HepG2 (cell line): ENCODE measurements around the gene PCNP. TPM values are rescaled to one million over a fixed set of nuclear protein-coding genes. Genes with fewer than 3 reads are reported as not detected.

Source experiments
- ATAC-seq: fragments of 200-7000 bp; cut with Tn5 transposase; 3 replicates; pipeline ENCODE4 v1.9.1; 2020; ENCODE audit warnings: mild to moderate bottlenecking, moderate library complexity
- BruUV-seq: library from RNA; stranded (reverse); fragments of 400-500 nt; replicated peaks from 2 replicates; lab custom pipeline; 2021; lab: Mats Ljungman, UMichigan
- CTCF ChIA-PET: fragments of 300-600 bp; formaldehyde crosslinking; extraction: SDS; loops from one replicate; lab custom pipeline; 2021; ENCODE audit warnings: low total read pairs, inconsistent platforms, low intra/inter-chr PET ratio; lab: Yijun Ruan, JAX
- POLR2A ChIA-PET: fragments of 350-600 bp; sonication (Branson Sonifier 250); formaldehyde crosslinking; loops from one replicate; lab custom pipeline; 2020; ENCODE audit warnings: antibody characterized with exemption, inconsistent platforms; lab: Yijun Ruan, JAX
- DNase-seq: peaks from one replicate; pipeline ENCODE4 v3.0.0-alpha.2; 2015; ENCODE audit warnings: low spot score
- FAIRE-seq: peaks from 3 replicates; lab custom pipeline; 2011; peaks lifted over from hg19 to GRCh38; lab: Jason Lieb, UNC
- H2AFZ ChIP-seq: one replicate; pipeline ENCODE4 v1.6.1; 2011; ENCODE audit warnings: low read length, inconsistent platforms
- H3K27ac ChIP-seq: fragments of 300-600 bp; 3 replicates; pipeline ENCODE4 v1.8.0; 2011; ENCODE audit warnings: mixed run types, mild to moderate bottlenecking, mixed read lengths, low read length, inconsistent platforms; ENCODE audit not compliant: insufficient read depth; ENCODE audit errors: extremely low read length
- H3K27me3 ChIP-seq, 2 experiments: fragments of 200-600 bp in 1 of 2; 2 replicates in 1 of 2; 3 replicates in 1 of 2; pipeline versions ENCODE4 v1.6.0 to v1.8.0; 2011; ENCODE audit warnings: low read length in 2 of 2, mild to moderate bottlenecking in 2 of 2, moderate library complexity in 2 of 2, inconsistent platforms in 1 of 2; ENCODE audit not compliant: insufficient read depth in 2 of 2, control insufficient read depth in 1 of 2
- H3K36me3 ChIP-seq, 2 experiments: fragments of 200-600 bp in 1 of 2; replicated peaks in 1 of 2; 2 replicates in 1 of 2; 3 replicates in 1 of 2; pipeline versions ENCODE4 v1.5.1 to v1.8.0; 2011; ENCODE audit warnings: low read length in 2 of 2, inconsistent platforms in 1 of 2; ENCODE audit not compliant: insufficient read depth in 2 of 2, control insufficient read depth in 1 of 2
- H3K4me1 ChIP-seq: 2 replicates; pipeline ENCODE4 v1.5.1; 2012; ENCODE audit warnings: low read length, inconsistent platforms; ENCODE audit not compliant: insufficient read depth
- H3K4me2 ChIP-seq: 2 replicates; pipeline ENCODE4 v1.6.0; 2011; ENCODE audit warnings: low read depth, low read length, inconsistent platforms
- H3K4me3 ChIP-seq, 3 experiments: fragments of 200-600 bp in 1 of 3; sonication (generic), shearing (Covaris generic) in 1 of 3; replicated peaks in 1 of 3; 2 replicates each; pipeline ENCODE4 v1.5.1; 2011 to 2016; ENCODE audit warnings: low read length in 3 of 3, inconsistent platforms in 2 of 3, low read depth in 2 of 3, mild to moderate bottlenecking in 2 of 3, control low read depth in 1 of 3, mixed read lengths in 1 of 3; ENCODE audit not compliant: insufficient read depth in 1 of 3
- H3K79me2 ChIP-seq: one replicate; pipeline ENCODE4 v1.6.1; 2011; ENCODE audit warnings: low read length, inconsistent platforms; ENCODE audit not compliant: insufficient read depth
- H3K9ac ChIP-seq: 2 replicates; pipeline ENCODE4 v1.6.0; 2011; ENCODE audit warnings: mild to moderate bottlenecking, low read depth, low read length, inconsistent platforms; ENCODE audit not compliant: insufficient read depth
- H3K9me3 ChIP-seq: 2 replicates; pipeline ENCODE4 v1.5.1; 2012; ENCODE audit warnings: mild to moderate bottlenecking, low read length
- H4K20me1 ChIP-seq: 2 replicates; pipeline ENCODE4 v1.6.0; 2011; ENCODE audit warnings: inconsistent platforms, mild to moderate bottlenecking, low read length, moderate library complexity; ENCODE audit not compliant: insufficient read depth
- ARNT ChIP-seq: fragments of 450-650 bp; IDR thresholded peaks from 2 replicates; pipeline ENCODE4 v1.6.1; 2017
- CTCF ChIP-seq: sonication (generic); formaldehyde crosslinking; IDR thresholded peaks from 2 replicates; pipeline ENCODE4 v1.5.0; 2020; ENCODE audit warnings: mild to moderate bottlenecking, missing genetic modification reagents, moderate library complexity
- DR1 ChIP-seq: sonication (generic); formaldehyde crosslinking; IDR thresholded peaks from 2 replicates; pipeline ENCODE4 v1.8.0; 2021; ENCODE audit warnings: mild to moderate bottlenecking, missing genetic modification reagents, inconsistent platforms
- STAG1 ChIP-seq: sonication (generic); formaldehyde crosslinking; IDR thresholded peaks from 2 replicates; pipeline ENCODE4 v1.4.0; 2020; ENCODE audit warnings: missing genetic modification reagents
- ZIK1 ChIP-seq: sonication (generic); formaldehyde crosslinking; IDR thresholded peaks from 2 replicates; pipeline ENCODE4 v1.5.0; 2020; ENCODE audit warnings: mild to moderate bottlenecking, low read depth, missing genetic modification reagents, borderline replicate concordance
- ZNF468 ChIP-seq: sonication (generic); formaldehyde crosslinking; IDR thresholded peaks from 2 replicates; pipeline ENCODE4 v1.8.0; 2022; ENCODE audit warnings: mild to moderate bottlenecking, moderate library complexity, missing genetic modification reagents
- ZNF841 ChIP-seq: sonication (generic); formaldehyde crosslinking; IDR thresholded peaks from 2 replicates; pipeline ENCODE4 v1.8.1; 2023; ENCODE audit warnings: missing genetic modification reagents, borderline replicate concordance
- ZNF883 ChIP-seq: sonication (generic); formaldehyde crosslinking; IDR thresholded peaks from 2 replicates; pipeline ENCODE4 v1.5.1; 2020; ENCODE audit warnings: mild to moderate bottlenecking, missing genetic modification reagents; ENCODE audit errors: not compliant biosample characterization
- WGBS: methylation state at CpG from one replicate; pipeline ENCODE4 v1.1.6; 2017; ENCODE audit warnings: low lambda C conversion rate; 5-methylcytosine and 5-hydroxymethylcytosine counted together
- in situ Hi-C: cut with HindIII; loops from 2 replicates; pipeline ENCODE4 v1.10.0; 2017; ENCODE audit warnings: low pct_unique_long_range_greater_than_20kb; ENCODE audit not compliant: extremely low pct_ligation_motif_present
- intact Hi-C: fragments of 100-400 bp; cut with micrococcal nuclease; formaldehyde crosslinking; loops from one replicate; pipeline ENCODE4 v1.10.0; 2022; ENCODE audit not compliant: unreplicated experiment
- polyA plus RNA-seq, 8 experiments: library from polyadenylated mRNA; depleted of rRNA in 3 of 8; stranded (reverse) in 7 of 8; unstranded in 1 of 8; fragments of >200 nt; fragmentation: Illumina TruSeq in 4 of 8; extraction: Trizol in 4 of 8; gene quantifications; 2 replicates each; pipeline versions ENCODE4 v1.2.1 to v1.2.3, GENCODE V29; 2011 to 2016; ENCODE audit warnings: low read depth in 4 of 8, missing spikeins in 1 of 8, mixed read lengths in 1 of 8; ENCODE audit not compliant: insufficient read depth in 1 of 8
- total RNA-seq, 5 experiments: library from RNA; depleted of rRNA; stranded (reverse); fragments of >200 nt; fragmentation: Illumina TruSeq; extraction: Trizol; gene quantifications; 2 replicates each; pipeline ENCODE4 v1.2.3, GENCODE V29; 2016; ENCODE audit warnings: low read depth in 1 of 5
- TF ChIP-seq, protein P1 (sequence below): sonication (generic); formaldehyde crosslinking; conservative IDR thresholded peaks from 2 replicates; pipeline ENCODE4 v1.5.0; 2020; ENCODE audit warnings: missing genetic modification reagents
- TF ChIP-seq, protein P2 (sequence below): sonication (generic); formaldehyde crosslinking; IDR thresholded peaks from 2 replicates; pipeline ENCODE4; 2020; ENCODE audit warnings: missing genetic modification reagents, mild to moderate bottlenecking, borderline replicate concordance

Gene PCNP
- total and polyA plus RNA-seq, 2 of the 13 experiments (the other 11 are each of a cell fraction or from before 2014, with no cell fraction given) = 44.1 to 78.2 TPM

- ATAC-seq = peak; percentile 87
- FAIRE-seq = peak; percentile 62
- H3K79me2 ChIP-seq = no peaks in the 10 kb centered on the region
- H4K20me1 ChIP-seq = no peaks in the 10 kb centered on the region
- 43% methylated on average over 10 of the region's 10 CpGs for WGBS
- peaks cover 0 to 21% of the 10 kb centered on the region in 2 experiments; a peak in 3 of 5 replicates for H3K27me3 ChIP-seq
- TF ChIP-seq ZNF841 (no peak), STAG1 (CRISPR knock-in tag) (peak; percentile 73), ZIK1 (CRISPR knock-in tag) (no peak), ARNT (no peak), CTCF (CRISPR knock-in tag) (peak; percentile 69), ZNF883 (CRISPR knock-in tag) (no peak), DR1 (no peak), ZNF468 (CRISPR knock-in tag) (no peak)
- TF ChIP-seq, protein P1, sequence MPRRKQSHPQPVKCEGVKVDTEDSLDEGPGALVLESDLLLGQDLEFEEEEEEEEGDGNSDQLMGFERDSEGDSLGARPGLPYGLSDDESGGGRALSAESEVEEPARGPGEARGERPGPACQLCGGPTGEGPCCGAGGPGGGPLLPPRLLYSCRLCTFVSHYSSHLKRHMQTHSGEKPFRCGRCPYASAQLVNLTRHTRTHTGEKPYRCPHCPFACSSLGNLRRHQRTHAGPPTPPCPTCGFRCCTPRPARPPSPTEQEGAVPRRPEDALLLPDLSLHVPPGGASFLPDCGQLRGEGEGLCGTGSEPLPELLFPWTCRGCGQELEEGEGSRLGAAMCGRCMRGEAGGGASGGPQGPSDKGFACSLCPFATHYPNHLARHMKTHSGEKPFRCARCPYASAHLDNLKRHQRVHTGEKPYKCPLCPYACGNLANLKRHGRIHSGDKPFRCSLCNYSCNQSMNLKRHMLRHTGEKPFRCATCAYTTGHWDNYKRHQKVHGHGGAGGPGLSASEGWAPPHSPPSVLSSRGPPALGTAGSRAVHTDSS (CRISPR knock-in tag) = no peak
- TF ChIP-seq, protein P2, sequence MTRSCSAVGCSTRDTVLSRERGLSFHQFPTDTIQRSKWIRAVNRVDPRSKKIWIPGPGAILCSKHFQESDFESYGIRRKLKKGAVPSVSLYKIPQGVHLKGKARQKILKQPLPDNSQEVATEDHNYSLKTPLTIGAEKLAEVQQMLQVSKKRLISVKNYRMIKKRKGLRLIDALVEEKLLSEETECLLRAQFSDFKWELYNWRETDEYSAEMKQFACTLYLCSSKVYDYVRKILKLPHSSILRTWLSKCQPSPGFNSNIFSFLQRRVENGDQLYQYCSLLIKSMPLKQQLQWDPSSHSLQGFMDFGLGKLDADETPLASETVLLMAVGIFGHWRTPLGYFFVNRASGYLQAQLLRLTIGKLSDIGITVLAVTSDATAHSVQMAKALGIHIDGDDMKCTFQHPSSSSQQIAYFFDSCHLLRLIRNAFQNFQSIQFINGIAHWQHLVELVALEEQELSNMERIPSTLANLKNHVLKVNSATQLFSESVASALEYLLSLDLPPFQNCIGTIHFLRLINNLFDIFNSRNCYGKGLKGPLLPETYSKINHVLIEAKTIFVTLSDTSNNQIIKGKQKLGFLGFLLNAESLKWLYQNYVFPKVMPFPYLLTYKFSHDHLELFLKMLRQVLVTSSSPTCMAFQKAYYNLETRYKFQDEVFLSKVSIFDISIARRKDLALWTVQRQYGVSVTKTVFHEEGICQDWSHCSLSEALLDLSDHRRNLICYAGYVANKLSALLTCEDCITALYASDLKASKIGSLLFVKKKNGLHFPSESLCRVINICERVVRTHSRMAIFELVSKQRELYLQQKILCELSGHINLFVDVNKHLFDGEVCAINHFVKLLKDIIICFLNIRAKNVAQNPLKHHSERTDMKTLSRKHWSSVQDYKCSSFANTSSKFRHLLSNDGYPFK = no peak
- in situ Hi-C loops (loop anchor here (5.0 to 25.0 kb wide), 3 partner anchors 66 to 576 kb away; partner anchors contain the start of gene PCNP), intact Hi-C loops (loop anchor here (5.0 to 10.0 kb wide), 3 partner anchors 124 to 426 kb away; partner anchors contain the start of gene SENP7)
- H3K36me3 ChIP-seq = no peaks in the 10 kb centered on the region
- H3K4me2 ChIP-seq = peak overlapping the region; percentile 43
- ChIA-PET POLR2A (interaction anchor here (1.4 kb wide), 1 partner anchor 65 kb away, joined by 4 read pairs; no protein-coding TSS in a partner anchor), CTCF (no interaction called here)
- no peak overlapping the region for H3K9ac ChIP-seq
- no TSS peak for BruUV-seq
- H2AFZ ChIP-seq = no peak overlapping the region
- peak; percentile 35 for DNase-seq
- no peak overlapping the region for H3K27ac ChIP-seq
- H3K4me1 ChIP-seq = peaks cover 22% of the 10 kb centered on the region
- H3K9me3 ChIP-seq = no peaks in the 10 kb centered on the region
- peak overlapping the region in 2 of 3 experiments; percentile 19 to 31; a peak in 2 of 6 replicates for H3K4me3 ChIP-seq
Measured at GRCh38 chr3:101638261-101638745, 64.3 kb downstream of the PCNP start.
